Tibial artery (tissue), 4 donors: Measurements from ENCODE around the gene UGGT2.

Source experiments
- DNase-seq, 2 donors: peaks; one replicate each; pipeline ENCODE4 v3.0.0-alpha.2; 2019
- H3K27ac ChIP-seq, 2 donors: fragments of 200-600 bp; sonication (generic) in 1 of 2; 1 replicate in 1 of 2; 2 replicates in 1 of 2; pipeline ENCODE4 v1.5.1; 2018 to 2019; ENCODE audit warnings: mild to moderate bottlenecking in 1 of 2
- H3K27me3 ChIP-seq, 2 donors: fragments of 200-600 bp; sonication (generic) in 1 of 2; one replicate each; pipeline versions ENCODE4 v1.5.1 to v1.6.0; 2016 to 2019
- H3K36me3 ChIP-seq, 3 donors: fragments of 200-600 bp; sonication (generic) in 2 of 3; one replicate each; pipeline ENCODE4 v1.5.1; 2016 to 2019; ENCODE audit warnings: mild to moderate bottlenecking in 2 of 3
- H3K4me1 ChIP-seq, 4 donors: fragments of 200-600 bp; sonication (generic) in 2 of 4; 1 replicate in 3 of 4; 2 replicates in 1 of 4; pipeline ENCODE4 v1.5.1; 2016 to 2019
- H3K4me3 ChIP-seq, 2 donors: fragments of 200-600 bp; sonication (generic) in 1 of 2; 1 replicate in 1 of 2; 2 replicates in 1 of 2; pipeline ENCODE4 v1.5.1; 2018 to 2019; ENCODE audit warnings: mild to moderate bottlenecking in 2 of 2
- H3K9me3 ChIP-seq, 3 donors: fragments of 200-600 bp; sonication (generic) in 1 of 3; one replicate each; pipeline ENCODE4 v1.5.1; 2016 to 2019
- CTCF ChIP-seq, 2 experiments: fragments of 200-600 bp in 1 of 2; fragments of 450-650 bp in 1 of 2; IDR thresholded peaks; one replicate each; pipeline ENCODE4 v1.5.1; 2017 to 2019; ENCODE audit warnings: antibody characterized with exemption in 2 of 2, mild to moderate bottlenecking in 1 of 2, moderate library complexity in 1 of 2
- intact Hi-C: fragments of 100-400 bp; cut with DNase I; formaldehyde crosslinking; loops from one replicate; pipeline ENCODE4 v1.15.0; 2023; ENCODE audit warnings: low total_unique reads

The UGGT2 gene

GRCh38 chr13:96041326-96042110 is 11.7 kb downstream of the UGGT2 start:
- H3K4me1 ChIP-seq: no peaks in the 10 kb centered on the region
- peaks cover 0 to 4% (median 0%) of the 10 kb centered on the region in 3 donors for H3K9me3 ChIP-seq
- H3K36me3 ChIP-seq: peaks cover 0 to 3% (median 3%) of the 10 kb centered on the region in 3 donors
- no peak overlapping the region for H3K4me3 ChIP-seq
- DNase-seq: no peak
- intact Hi-C loops: no loop called here
- TF ChIP-seq CTCF (IDR thresholded peaks at IDR 0.05): no peak
- H3K27ac ChIP-seq: no peak overlapping the region
- H3K27me3 ChIP-seq: no peaks in the 10 kb centered on the region

- H3K9me3 ChIP-seq: no peaks in the 10 kb centered on the region
- intact Hi-C loops: no loop called here
- no peaks in the 10 kb centered on the region for H3K36me3 ChIP-seq
- no peak overlapping the region for H3K27ac ChIP-seq
- no peak for DNase-seq
- no peaks in the 10 kb centered on the region for H3K27me3 ChIP-seq
- no peak overlapping the region for H3K4me3 ChIP-seq
- H3K4me1 ChIP-seq: no peaks in the 10 kb centered on the region
- no peak for TF ChIP-seq CTCF (IDR thresholded peaks at IDR 0.05)
These were observed 16.7 kb downstream of the UGGT2 start for GRCh38 chr13:96036515-96036914.

DNA sequence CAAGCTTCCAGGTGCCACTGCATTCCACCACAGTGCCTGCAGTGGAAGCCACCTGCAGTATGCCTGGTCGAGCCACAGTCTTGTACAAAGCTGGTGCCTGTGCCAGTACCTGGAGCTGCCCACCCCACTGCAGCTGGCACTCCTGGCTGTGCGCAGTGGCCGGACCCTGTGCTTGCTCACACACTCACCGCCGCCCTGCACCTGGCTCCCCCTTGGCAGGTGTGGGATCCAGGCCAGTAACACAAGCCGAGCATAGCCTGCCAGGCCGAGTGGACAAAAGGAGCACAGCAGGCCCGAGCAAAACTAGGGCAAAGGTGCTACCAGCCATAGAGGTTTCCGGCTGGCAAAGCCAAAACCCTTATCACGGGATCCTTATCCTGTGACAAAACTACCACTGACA is 18.5 kb downstream of the UGGT2 start:
- Histone ChIP-seq H3K27ac (no peak overlapping the region), H3K9me3 (no peaks in the 10 kb centered on the region), H3K4me3 (no peak overlapping the region), H3K36me3 (peaks cover 0 to 4% (median 0%) of the 10 kb centered on the region in 3 donors), H3K4me1 (no peaks in the 10 kb centered on the region), H3K27me3 (no peaks in the 10 kb centered on the region)
- intact Hi-C loops: no loop called here
- DNase-seq: no peak
- no peak for TF ChIP-seq CTCF (IDR thresholded peaks at IDR 0.05)

GRCh38 chr13:96033220-96034015 is 19.8 kb downstream of the UGGT2 start:
- H3K36me3 ChIP-seq: peaks cover 0 to 11% (median 7%) of the 10 kb centered on the region in 3 donors
- intact Hi-C loops: no loop called here
- no peak for TF ChIP-seq CTCF (IDR thresholded peaks at IDR 0.05)
- no peak overlapping the region for H3K4me3 ChIP-seq
- H3K9me3 ChIP-seq: no peaks in the 10 kb centered on the region
- no peaks in the 10 kb centered on the region for H3K27me3 ChIP-seq
- no peak for DNase-seq
- no peak overlapping the region for H3K27ac ChIP-seq
- no peaks in the 10 kb centered on the region for H3K4me1 ChIP-seq

DNA sequence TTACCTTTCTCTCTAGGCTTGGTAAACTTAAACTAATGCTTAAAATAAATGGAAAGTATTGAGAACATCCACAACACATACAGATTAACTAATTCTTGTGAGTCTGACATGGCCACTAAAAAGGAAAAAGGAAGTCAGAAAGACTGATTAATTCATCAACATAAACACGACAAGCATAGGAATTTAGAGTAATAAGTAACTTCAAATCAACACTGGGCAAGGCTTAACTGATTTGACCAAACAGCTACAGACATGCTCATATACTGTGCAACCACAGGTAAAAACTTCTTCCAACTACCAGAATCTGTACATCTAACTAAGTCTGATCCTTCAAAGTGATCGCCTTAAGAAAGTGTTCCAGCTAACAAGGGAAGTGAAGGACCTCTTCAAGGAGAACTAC is 20.5 kb downstream of the UGGT2 start:
- H3K9me3 ChIP-seq: no peaks in the 10 kb centered on the region
- no peak overlapping the region for H3K27ac ChIP-seq
- intact Hi-C loops: no loop called here
- no peaks in the 10 kb centered on the region for H3K4me1 ChIP-seq
- no peak for TF ChIP-seq CTCF (IDR thresholded peaks at IDR 0.05)
- H3K27me3 ChIP-seq: no peaks in the 10 kb centered on the region
- H3K36me3 ChIP-seq: peaks cover 0 to 11% (median 7%) of the 10 kb centered on the region in 3 donors
- H3K4me3 ChIP-seq: no peak overlapping the region
- no peak for DNase-seq
